GM10266 (cell line): ENCODE measurements around the gene VRTN.

Experiments
- DNase-seq: peaks from one replicate; pipeline ENCODE4 v3.0.0; 2012; ENCODE audit errors: extremely low spot score
- CTCF ChIP-seq: IDR thresholded peaks from 2 replicates; pipeline ENCODE4 v1.5.1; 2012; ENCODE audit warnings: mild to moderate bottlenecking, low read depth; ENCODE audit not compliant: control insufficient read depth, insufficient read depth; ENCODE audit errors: missing control alignments

The VRTN gene

GRCh38 chr14:74349757-74350156 lies 1.5 kb downstream of the VRTN start:
- no peak for TF ChIP-seq CTCF
- no peak for DNase-seq

GRCh38 chr14:74350211-74350927 lies 2.1 kb downstream of the VRTN start:
- TF ChIP-seq CTCF = no peak
- no peak for DNase-seq

GRCh38 chr14:74350928-74351323 lies 2.7 kb downstream of the VRTN start:
- DNase-seq = no peak
- no peak for TF ChIP-seq CTCF

- TF ChIP-seq CTCF = no peak
- DNase-seq = no peak
These were observed 8.8 kb downstream of the VRTN start for GRCh38 chr14:74356892-74357575.

GRCh38 chr14:74357585-74357984 lies 9.3 kb downstream of the VRTN start:
- TF ChIP-seq CTCF = no peak
- DNase-seq = no peak

GRCh38 chr14:74358176-74358829 lies 10.0 kb downstream of the VRTN start:
- DNase-seq = no peak
- TF ChIP-seq CTCF = no peak

GRCh38 chr14:74360163-74360562 lies 11.9 kb downstream of the VRTN start:
- TF ChIP-seq CTCF = no peak
- no peak for DNase-seq
